Retinal pigment epithelial cell (primary cell): Measurements from ENCODE around the gene PCDH8.
A peak's percentile ranks its signal among the peaks of the same experiment; 100 is the strongest.

ENCODE experiments used
- DNase-seq: peaks from one replicate; pipeline ENCODE4 v3.0.0-alpha.2; 2010; ENCODE audit warnings: low read depth
- H3K4me3 ChIP-seq: 2 replicates; pipeline ENCODE4 v1.5.1; 2011; ENCODE audit warnings: mild to moderate bottlenecking, low read length, control low read depth, moderate library complexity
- CTCF ChIP-seq: conservative IDR thresholded peaks from 2 replicates; pipeline ENCODE4 v1.5.1; 2011; ENCODE audit warnings: low read depth, low read length, control low read depth, inconsistent platforms

Gene PCDH8

GRCh38 chr13:52846567-52847321 is 1.7 kb downstream of the PCDH8 start:
- peak; percentile 62 for TF ChIP-seq CTCF
- DNase-seq, result no peak
- no peak overlapping the region for H3K4me3 ChIP-seq

- peak; percentile 36 for TF ChIP-seq CTCF
- no peak overlapping the region for H3K4me3 ChIP-seq
- no peak for DNase-seq
Observed at GRCh38 chr13:52845766-52846566, 2.5 kb downstream of the PCDH8 start.

GRCh38 chr13:52845334-52845761 is 3.1 kb downstream of the PCDH8 start:
- no peak overlapping the region for H3K4me3 ChIP-seq
- DNase-seq, result no peak
- peak; percentile 43 for TF ChIP-seq CTCF

GRCh38 chr13:52844836-52845235 is 3.6 kb downstream of the PCDH8 start:
- no peak overlapping the region for H3K4me3 ChIP-seq
- DNase-seq, result no peak
- no peak for TF ChIP-seq CTCF

GRCh38 chr13:52842441-52842840 is 6.0 kb downstream of the PCDH8 start:
- TF ChIP-seq CTCF, result no peak
- no peak for DNase-seq
- H3K4me3 ChIP-seq, result no peak overlapping the region

GRCh38 chr13:52840066-52840465 is 8.4 kb downstream of the PCDH8 start:
- H3K4me3 ChIP-seq, result no peak overlapping the region
- TF ChIP-seq CTCF, result no peak
- no peak for DNase-seq
